ENCODE measurements around the gene XRCC3.

DNA sequence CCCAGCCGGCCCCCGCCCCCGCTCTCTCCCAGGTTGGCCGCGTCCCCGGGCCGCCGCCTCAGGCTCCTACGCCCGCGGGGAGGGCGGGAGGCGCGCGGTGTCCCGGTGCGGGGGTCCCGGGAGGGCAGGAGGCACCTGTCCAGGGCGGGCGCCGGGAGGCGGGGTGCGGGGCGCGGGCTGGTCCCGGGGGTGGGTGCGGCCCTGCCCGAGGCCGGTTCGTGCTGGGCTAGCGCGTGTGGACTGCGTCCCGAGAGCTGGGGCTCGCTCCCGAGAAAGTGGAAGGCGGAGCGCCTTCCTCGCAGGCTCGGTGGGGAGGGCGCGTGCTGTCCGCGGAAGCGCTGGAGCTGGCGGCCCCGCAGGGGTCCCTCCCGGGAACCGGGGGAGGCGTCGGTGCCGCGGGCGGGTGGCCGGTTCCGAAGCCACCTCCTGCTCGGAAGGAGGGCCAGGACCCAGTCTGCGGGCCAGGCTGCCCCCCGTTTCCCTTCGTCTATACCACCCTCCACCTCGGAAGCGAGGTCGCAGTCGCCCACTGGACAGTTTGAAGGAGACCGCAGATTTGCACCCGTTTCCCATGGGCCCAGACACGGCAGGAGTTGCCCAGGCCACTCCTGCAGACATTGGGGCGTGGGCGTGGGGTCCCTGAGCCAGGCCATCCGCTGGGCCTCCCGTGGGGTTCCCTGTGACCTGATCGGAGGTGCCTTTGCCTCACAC is 995 bp upstream of the XRCC3 start:
- TF ChIP-seq CTCF (IDR thresholded peaks at IDR 0.05) (no peak), POLR2AphosphoS5 (IDR thresholded peaks at IDR 0.05; ENCODE audit: low read depth, low read length) (no peak)

Measured in Panc1 (cell line).